G401.6 (cell line): ENCODE data around the gene CARS1.

Experiments
- FAIRE-seq: peaks from 2 replicates; lab custom pipeline; 2012; peaks lifted over from hg19 to GRCh38; lab: Jason Lieb, UNC

CARS1 gene

DNA sequence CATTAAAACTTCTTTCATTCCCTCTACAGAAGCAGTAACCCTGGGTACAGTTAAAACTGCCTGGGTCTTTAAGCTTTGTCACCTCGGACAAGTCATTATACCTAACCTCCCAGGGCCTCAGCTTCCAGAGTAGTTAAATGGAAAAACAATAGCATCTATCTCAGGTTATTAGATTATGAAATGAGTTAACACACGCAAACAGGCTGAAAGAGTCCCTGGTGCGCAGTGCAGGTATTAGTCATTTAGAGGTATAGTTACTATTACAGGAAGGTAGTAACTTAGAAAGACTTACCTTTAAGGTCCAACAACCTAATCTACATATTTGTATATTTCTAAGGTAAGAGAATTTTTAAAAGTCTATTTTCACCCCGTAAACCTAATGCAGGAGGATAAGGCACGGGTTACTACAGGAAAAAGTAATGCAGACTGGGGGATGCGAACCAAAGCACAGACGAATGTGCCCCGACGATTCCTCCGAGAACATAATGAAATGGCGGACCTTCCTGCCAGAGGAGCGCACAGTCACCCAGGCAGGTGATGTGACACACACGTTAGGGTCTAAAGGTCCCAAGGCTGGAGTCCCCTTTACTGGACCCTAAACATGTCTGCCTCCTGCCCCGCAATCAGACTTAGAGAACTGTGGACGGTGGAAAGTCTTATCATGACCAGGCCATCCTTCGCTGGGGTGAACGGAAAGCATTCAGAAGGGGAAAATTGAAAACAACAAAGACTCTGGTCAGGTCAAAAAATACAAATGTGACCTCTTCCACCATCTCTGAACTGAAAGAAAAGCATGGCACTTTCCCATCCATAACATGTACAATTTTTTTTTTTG lies 66.4 kb downstream of the CARS1 start:
- FAIRE-seq, result no peak

DNA sequence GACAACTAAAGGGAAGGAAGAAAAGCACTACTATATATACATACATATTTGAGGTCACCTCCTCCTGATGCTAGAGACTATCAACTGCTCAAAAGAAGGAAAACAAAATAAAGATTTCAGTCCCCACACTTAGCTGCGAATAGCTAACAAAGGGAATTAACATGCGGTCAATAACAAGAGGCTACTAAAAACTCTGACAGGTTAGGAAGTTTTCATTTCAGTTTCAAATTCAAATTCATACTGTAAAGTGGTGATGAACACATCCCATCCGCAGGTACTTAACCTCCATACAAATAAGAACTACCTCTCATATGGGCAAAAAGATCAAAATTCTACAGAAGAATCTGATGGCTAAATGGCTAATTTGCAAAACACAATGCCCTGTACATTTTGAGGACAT lies 67.7 kb downstream of the CARS1 start:
- FAIRE-seq, result no peak

DNA sequence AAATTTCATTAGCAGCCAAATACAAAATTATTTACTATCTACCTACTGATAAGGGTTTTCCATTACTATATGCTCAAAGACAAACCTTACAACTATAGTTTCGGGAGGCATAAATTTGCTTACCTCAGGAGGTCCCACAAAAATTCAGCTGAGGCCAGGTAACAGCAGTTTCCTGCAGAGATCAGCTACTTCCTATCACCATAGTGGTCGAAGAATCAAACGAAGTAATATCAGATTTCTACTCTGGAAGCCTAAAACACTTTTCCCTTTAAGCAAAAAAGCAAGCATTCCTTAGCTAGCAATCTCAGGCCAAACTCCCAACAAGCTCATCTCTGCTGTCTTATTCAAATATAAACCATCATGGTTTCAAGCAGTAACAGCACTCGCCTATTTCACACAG lies 68.2 kb downstream of the CARS1 start:
- no peak for FAIRE-seq

DNA sequence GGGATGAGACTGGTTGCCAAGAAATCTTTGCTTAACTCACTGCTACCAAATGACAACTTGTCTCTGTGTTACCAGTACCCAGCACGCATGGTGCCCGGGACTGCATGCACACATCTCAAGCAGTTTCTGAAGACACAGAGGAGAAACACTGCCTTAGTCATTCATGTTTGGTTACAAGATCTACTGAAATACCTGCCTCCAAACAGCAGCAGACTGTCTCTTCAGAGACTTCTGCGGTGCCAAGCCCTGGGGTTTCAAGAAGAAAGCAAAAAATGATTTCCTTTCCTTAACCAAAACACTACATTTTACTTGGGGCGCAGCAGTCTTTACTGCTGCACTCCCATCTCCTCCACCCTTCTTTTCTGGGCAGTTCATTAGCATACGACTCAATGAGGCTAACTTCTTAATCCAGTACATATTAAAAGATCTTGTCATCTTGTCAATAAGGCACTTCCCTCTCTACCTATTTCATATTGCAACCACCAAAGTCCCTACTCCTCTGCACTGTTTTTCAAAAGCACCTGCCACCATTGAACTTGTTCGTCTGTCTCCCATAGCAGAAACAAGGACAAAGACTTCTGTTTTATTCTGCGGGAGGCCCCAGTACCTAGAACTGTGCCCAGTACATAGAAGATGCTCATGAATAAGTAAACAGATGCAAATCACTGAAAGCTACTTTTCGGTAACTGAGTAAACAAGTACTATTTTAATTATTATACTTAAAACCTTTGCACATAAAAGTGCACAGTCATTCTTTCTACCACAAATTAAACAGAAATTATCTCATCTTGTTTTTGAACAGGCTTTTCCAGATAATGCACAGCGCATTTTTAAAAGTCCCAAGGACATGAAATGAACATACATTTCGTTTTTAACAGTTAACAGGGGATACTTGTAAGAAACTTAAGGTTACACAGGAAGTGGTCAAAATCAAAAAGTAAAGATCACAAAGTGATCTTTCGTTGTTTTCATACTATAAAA lies 69.1 kb downstream of the CARS1 start:
- FAIRE-seq, result no peak

DNA sequence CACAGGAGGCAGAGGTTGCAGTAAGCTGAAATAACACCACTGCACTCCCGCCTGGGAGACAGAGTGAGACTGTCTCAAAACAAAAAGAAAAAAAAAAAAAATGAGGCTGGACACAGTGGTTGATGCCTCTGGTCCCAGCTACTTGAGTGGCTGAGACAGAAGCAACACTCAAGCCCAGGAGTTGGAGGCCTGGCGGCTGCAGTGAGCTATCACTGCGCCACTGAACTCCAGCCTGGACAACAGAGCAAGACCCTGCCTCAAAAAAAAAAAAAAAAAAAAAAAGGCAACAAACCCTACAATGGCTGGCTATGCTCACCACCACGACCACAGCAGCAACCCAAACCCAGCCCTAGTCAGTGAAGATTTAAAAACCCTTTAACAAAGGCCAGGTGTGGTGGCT lies 73.3 kb downstream of the CARS1 start:
- FAIRE-seq, result no peak

DNA sequence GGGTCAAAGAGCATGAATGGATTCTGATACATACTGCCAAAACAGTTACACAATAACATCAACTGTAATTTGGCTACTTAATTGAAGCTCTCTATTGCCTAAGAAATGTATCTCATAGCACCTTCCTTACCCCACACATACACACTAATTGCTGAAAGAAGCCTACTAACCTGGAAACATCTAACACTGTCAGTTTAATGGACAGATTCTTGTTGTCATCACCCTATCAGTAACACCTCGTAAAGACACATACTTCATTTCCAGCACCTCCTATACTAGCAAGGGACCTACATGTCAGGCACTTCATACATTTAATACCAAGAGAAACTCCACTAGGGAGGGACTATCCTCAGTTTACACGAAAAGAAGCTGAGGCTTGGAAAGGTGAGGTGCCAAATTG lies 75.0 kb downstream of the CARS1 start:
- FAIRE-seq, result no peak

DNA sequence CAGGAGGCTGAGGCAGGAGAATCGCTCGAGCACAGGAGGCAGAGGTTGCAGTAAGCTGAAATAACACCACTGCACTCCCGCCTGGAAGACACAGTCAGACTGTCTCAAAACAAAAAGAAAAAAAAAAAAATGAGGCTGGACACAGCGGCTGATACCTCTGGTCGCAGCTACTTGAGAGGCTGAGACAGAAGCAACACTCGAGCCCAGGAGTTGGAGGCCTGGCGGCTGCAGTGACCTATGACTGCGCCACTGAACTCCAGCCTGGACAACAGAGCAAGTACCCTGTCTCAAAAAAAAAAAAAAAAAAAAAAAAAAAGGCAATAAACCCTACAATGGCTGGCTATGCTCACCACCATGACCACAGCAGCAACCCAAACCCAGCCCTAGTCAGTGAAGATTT lies 76.1 kb downstream of the CARS1 start:
- no peak for FAIRE-seq

DNA sequence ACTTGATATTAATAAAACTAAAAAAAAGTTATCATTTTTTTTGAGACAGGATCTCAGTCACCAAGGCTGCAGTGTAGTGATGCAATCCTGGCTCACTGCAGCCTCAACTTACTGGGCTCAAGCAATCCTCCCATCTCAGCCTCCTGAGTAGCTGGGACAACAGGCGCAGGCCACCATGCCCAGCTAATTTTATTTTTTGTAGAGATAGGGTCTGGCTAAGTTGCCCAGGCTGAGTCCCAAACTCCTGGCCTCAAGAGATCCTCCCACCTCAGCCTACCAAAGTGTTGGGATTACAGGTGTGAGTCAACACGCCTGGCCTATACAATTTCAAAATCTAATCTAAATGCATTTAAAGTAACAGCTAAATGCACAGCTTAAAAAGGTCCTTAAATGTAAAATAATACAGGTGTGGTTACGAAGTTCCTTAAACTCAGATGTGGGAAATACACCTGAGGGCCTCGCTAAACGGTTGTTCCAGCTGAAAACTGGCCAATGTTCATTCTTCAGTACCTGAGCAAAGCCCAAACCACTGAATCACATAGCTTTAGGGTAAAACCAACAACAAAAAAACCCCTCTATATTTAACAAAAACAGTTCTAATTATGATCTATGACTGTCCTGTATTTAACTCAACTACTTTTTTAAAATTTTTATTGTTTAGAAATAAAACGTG lies 76.9 kb downstream of the CARS1 start:
- no peak for FAIRE-seq

DNA sequence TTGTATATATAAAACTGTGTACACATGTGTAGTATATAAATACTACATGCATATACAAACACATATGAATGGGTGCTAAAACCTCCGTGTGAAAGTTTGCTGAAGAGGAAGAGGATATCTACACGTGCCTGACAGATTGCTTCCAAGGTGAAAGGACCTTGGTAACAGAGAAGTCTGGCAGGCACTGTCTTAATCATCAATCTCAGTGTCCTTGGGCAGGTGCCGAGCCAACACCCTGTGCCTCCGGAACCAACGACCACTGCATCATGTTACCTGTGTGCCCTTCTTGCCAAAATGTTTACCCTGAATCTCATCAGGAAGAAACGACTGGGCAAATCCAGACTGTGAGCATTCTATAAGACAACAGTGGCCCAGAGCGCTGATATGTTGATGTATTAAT lies 80.1 kb downstream of the CARS1 start:
- FAIRE-seq, result no peak

DNA sequence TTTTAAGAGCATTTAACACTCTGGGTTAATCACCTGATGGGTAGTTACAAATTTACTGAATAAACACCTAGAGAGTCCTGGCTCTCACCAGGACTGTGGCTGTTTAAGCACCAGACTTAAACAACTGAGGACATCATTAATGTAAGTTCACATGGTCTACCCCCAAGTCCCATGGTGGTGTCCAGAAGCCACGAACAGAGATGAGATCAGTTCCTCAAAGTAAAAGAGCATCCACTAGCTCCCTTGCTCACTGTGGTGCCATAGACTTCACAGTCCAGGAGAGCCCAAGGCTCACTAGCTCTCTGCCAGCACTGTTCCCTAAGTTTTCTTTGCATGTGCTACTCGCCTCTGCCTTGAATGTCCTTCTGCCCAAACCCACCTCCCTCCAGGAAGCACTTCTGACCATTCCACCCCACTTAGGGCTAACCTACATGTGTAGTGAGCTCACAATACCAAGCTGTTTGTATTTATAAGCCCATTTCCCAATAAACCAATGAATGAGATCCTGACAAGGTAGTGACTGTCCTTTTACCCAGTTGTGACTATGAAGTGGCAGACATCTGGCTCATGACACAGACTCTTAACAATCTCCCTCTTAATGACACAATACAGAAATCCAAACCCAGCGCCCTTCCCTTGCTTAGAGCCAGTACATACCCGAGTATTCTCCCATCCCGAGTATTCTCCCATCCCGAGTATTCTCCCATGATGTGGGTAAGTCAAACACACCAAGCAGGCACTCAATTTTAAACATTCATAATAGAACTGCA lies 80.7 kb downstream of the CARS1 start:
- no peak for FAIRE-seq

DNA sequence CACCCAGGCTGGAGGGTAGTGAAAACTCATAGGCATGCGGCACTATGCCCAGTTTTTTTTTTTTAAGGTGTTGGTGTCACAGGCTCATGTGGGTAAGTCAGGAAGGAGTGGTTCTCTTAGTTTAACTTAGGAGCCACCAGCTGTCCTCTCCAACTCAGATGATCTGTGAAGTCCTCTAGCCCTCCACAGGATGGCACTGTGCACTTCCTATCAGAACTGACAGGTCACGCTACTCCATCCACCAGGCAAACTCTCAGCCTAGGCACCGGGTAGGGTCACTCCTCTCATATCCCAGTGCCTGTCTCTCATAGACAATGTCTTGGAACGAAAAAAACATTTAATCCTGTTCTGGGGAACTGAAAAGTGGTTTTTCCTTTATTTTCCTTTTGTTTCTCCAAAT lies 81.6 kb downstream of the CARS1 start:
- FAIRE-seq, result no peak

DNA sequence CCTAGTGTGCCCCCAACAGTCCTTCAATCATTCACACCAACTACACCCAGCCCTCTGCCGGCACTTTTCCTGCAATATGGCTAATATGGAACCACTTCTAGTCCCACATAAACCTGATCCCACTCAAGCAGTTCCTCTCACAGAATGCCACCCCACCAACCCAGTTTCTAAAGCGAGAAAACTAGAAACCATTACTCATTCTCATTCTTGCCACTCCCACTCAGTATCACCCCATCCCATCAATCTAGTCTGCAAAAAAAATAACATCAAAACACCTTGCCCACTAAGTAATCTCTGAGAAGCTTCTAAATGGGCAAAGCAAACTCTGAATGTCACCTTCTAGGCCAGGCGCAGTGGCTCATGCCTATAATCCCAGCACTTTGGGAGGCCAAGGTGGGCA lies 83.0 kb downstream of the CARS1 start:
- no peak for FAIRE-seq

DNA sequence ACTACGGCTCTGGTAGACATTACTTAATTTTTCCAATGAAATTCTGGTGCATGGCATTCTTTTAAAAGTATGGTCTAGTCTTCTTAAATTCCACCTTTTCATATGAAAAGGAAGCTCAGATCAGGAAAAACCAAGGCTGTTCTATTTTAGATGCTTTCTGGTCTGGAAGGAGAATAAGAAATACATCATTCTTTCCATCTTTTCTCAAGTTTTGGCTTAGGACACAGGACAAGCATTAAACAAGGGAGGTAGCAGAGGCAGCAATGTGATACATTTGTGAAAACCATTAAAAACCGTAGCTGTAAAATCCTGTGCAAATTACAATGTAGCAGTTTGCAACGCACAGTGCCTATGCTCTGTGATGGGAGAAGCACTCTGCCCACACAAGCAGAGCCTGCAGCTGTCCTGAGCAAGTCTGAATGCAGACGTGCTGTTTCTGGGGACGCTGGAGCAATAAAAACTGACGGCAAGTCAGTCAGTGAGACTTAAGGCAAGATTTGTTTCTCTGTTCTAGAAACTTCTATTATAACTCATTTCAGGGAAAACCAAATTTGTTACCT lies 88.8 kb downstream of the CARS1 start:
- FAIRE-seq, result no peak

DNA sequence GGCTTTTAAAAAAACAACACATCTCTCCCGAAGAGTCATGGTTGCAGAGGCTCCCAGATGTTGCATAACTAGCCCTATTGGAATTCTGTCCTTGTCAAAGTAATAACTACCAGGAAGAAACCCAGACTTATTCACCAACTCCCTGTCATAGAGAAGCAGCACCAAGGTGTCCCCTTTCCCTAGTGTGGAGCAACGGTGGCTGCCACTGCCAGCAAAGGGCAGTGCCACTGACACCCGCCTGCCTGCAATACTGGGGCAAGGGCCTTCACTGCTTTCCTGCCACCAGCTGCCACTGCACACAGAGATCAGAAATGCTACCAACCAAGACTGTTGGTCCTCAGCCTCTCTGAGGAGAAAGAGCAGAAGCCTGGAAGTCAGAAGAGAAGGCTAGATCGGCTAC lies 92.4 kb downstream of the CARS1 start:
- FAIRE-seq, result no peak

DNA sequence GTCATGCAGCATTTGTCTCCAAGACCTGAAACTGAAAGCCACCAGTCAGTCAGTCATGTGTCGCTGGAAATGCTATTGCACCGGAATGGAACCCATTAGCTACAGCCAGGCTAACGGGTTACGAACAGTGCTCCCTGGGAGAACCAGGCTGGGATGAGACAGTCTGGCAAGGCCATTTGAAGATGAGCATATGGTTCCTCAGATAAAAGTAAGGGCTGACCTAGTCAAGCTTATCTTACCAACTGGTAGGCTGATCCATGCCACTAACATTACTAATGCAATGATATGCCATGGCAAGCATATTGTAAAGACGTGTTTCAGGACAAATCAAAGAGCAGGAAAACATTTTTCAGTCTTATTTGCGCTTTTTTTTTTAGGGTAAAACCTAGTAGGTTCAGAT lies 93.5 kb downstream of the CARS1 start:
- FAIRE-seq, result no peak

DNA sequence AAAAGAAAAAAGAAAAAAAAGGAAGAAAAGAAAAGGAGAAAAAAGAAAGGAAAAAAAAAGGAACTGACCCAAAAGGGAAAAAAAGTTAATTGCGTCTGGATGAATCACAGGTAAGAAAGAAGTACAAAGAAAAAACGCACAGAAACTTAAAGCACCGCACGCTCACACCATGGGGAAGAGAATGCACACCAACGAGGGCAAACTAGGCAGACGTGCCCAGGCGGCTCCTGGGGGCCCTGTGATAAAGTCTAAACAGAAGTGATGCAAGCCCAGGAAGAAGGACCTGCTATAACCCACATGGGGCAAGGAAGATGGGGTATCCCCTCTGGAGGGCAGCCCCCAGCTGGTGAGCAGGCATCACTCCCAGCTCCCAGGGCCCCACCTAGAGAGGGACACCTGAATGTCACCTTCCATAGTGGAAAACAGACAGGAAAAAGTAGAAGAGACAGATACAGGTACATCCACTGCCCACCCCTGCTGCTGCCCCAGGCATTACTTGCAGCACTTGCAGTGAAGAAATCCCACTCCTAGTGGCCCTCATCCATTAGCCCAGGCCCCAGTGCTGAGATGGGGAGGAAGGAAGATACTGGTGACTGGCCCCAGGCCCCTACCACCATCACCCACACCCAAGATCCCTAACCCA lies 94.0 kb downstream of the CARS1 start:
- no peak for FAIRE-seq

DNA sequence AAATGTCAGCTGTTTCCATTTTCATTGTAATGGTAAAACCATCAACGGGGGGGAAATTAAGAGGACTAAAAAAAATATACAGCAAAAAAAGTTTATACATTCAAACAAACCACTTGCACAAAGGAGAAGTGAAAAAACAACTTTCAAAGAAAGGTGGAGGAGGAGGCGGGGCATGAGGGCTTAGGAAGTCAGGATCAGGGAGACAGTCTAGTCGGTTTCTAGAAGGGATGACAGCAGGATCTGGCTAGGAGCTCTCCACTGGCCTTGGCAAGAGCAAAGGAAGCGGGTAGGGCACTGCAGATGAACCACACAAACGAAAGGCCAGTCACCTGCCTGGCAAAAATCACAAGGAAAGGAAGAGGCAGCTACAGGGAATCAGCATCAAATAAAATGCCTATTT lies 96.1 kb downstream of the CARS1 start:
- no peak for FAIRE-seq

DNA sequence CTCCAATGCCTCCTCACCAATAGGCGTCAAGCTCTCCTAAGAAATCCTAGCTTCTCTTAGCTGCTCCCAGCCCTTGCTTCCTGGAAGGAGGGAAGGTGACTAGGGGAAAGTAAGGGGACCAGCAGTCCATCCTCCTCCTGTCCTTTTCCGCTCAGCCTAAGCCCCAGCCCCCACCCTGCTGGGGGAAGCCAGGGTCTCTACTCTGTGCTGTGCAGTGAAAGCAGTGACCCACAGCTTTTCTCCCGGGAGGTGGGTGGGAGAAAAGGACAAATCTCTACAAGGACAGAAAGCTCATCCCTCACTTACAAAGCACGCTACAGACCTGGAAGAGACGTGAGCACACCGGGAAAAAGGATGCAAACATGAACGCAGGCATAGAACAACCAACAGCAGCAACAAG lies 97.1 kb downstream of the CARS1 start:
- FAIRE-seq, result no peak

DNA sequence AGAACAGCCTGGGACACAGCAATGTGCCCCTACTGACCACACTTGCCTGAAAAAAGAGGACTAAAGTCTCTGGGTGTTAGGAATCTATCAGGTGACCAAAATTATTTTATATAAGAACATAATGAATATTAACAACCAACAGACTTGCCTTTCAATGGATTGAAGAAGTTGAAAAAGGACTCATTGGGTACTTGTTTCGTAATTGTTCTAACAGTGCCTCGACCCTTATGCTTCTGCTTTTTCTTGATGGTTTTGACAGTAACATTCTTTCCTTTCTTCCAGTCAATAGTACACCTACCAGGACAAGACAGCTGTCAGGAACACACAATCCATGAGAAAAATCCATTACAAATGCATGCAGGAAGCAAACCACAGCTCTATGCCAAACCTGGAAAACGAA lies 99.0 kb downstream of the CARS1 start:
- no peak for FAIRE-seq

DNA sequence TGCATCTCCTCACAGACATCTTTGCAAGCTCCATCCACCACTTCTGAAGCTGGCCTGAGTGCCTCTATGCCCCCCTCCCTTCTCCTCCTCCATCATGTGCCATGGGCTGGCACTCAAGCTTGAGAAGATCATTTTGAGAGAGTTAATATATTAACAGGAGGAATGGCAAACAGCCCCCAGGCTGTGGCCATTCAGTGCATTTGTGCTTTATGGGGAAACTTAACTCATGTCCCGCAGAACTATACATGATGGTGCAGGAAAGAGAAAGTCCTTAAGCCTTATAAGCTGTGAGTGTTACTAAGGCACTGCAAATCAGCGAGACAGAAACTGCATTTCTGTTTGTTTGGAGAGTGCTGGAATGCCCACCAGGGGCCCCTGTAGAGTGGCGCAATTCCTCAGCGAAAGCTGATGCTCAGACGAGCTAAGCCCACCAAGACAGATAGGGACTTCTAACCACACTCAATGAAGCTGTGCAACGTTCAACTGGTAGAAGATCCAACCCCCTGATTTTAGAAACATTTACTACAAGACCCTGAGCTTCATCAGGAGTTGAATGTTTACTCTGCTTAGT lies 101.2 kb downstream of the CARS1 start:
- no peak for FAIRE-seq

DNA sequence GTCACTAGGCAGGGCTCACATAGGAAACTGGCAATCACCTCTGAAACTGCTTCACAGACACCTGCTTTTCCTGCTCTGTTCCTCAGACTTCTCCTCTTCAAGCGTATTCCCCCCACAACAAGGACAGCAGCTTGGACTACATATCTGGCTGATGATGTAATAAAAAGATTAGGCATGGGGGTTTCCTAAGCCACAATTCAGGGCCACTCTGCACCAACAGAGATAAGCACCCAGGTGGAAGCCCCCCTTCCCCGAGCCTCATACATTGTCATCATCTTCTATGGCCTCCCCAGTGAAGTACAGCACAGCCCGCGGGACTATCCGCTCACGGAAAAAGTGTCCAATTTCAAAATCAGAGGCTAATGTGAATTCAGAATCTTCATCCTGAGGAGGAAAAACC lies 103.0 kb downstream of the CARS1 start:
- no peak for FAIRE-seq
